H9 (cell line): ENCODE results near the gene MRPL14. TPM values are rescaled to one million over a fixed set of nuclear protein-coding genes. Genes with fewer than 3 reads are reported as not detected.
A peak's percentile ranks its signal among the peaks of the same experiment; 100 is the strongest.

Experiments used
- DNase-seq: peaks from one replicate; pipeline ENCODE4 v3.0.0-alpha.2; 2017
- H2AFZ ChIP-seq: one replicate; pipeline ENCODE4 v1.6.1; 2013; ENCODE audit warnings: mild to moderate bottlenecking, low read length, control low read depth, moderate library complexity
- H2AK5ac ChIP-seq: 2 replicates; pipeline ENCODE4 v1.6.1; 2013; ENCODE audit warnings: low read length, control low read depth, mixed read lengths; ENCODE audit not compliant: insufficient read length
- H2BK120ac ChIP-seq: one replicate; pipeline ENCODE4 v1.6.1; 2013; ENCODE audit warnings: low read depth, mild to moderate bottlenecking, low read length, control low read depth, inconsistent platforms; ENCODE audit not compliant: poor library complexity, severe bottlenecking
- H2BK12ac ChIP-seq: 2 replicates; pipeline ENCODE4 v1.6.1; 2013; ENCODE audit warnings: low read length, control low read depth, mixed read lengths, low read depth; ENCODE audit not compliant: insufficient read length
- H2BK15ac ChIP-seq: 2 replicates; pipeline ENCODE4 v1.6.1; 2013; ENCODE audit warnings: low read depth, low read length, control low read depth
- H2BK20ac ChIP-seq: one replicate; pipeline ENCODE4 v1.6.1; 2013; ENCODE audit warnings: low read depth, mild to moderate bottlenecking, low read length, control low read depth, inconsistent platforms; ENCODE audit not compliant: poor library complexity, severe bottlenecking
- H2BK5ac ChIP-seq: 2 replicates; pipeline ENCODE4 v1.6.1; 2013; ENCODE audit warnings: low read length, control low read depth, mixed read lengths; ENCODE audit not compliant: insufficient read length
- H3K14ac ChIP-seq: 2 replicates; pipeline ENCODE4 v1.6.1; 2013; ENCODE audit warnings: low read length, control low read depth; ENCODE audit not compliant: insufficient read depth
- H3K18ac ChIP-seq: 2 replicates; pipeline ENCODE4 v1.6.1; 2013; ENCODE audit warnings: low read depth, mild to moderate bottlenecking, mixed read lengths, low read length, control low read depth; ENCODE audit not compliant: insufficient read length
- H3K23ac ChIP-seq: 2 replicates; pipeline ENCODE4 v1.6.1; 2013; ENCODE audit warnings: low read length, control low read depth, mixed read lengths, low read depth; ENCODE audit not compliant: insufficient read length
- H3K23me2 ChIP-seq: 2 replicates; pipeline ENCODE4 v1.6.1; 2013; ENCODE audit warnings: low read depth, mild to moderate bottlenecking, mixed read lengths, low read length, control low read depth; ENCODE audit not compliant: insufficient read length, poor library complexity, severe bottlenecking
- H3K27ac ChIP-seq: 2 replicates; pipeline ENCODE4 v1.5.1; 2013; ENCODE audit warnings: low read length, control low read depth, mixed read lengths, low read depth; ENCODE audit not compliant: insufficient read length
- H3K27me3 ChIP-seq: 2 replicates; pipeline ENCODE4 v1.6.1; 2013; ENCODE audit warnings: low read length, control low read depth, inconsistent platforms; ENCODE audit not compliant: insufficient read depth
- H3K4ac ChIP-seq: 2 replicates; pipeline ENCODE4 v1.6.1; 2013; ENCODE audit warnings: low read depth, mild to moderate bottlenecking, control low read depth, inconsistent platforms, low read length, moderate library complexity
- H3K4me1 ChIP-seq: 2 replicates; pipeline ENCODE4 v1.6.1; 2013; ENCODE audit warnings: low read length, control low read depth, inconsistent platforms; ENCODE audit not compliant: insufficient read depth
- H3K4me2 ChIP-seq: 2 replicates; pipeline ENCODE4 v1.6.1; 2013; ENCODE audit warnings: low read length, control low read depth, mixed read lengths; ENCODE audit not compliant: insufficient read length, insufficient read depth
- H3K56ac ChIP-seq: 2 replicates; pipeline ENCODE4 v1.6.1; 2013; ENCODE audit warnings: low read depth, mild to moderate bottlenecking, mixed read lengths, low read length, control low read depth; ENCODE audit not compliant: insufficient read length
- H3K79me1 ChIP-seq: 2 replicates; pipeline ENCODE4 v1.6.1; 2013; ENCODE audit warnings: low read depth, mild to moderate bottlenecking, moderate library complexity, low read length, control low read depth, inconsistent platforms; ENCODE audit not compliant: insufficient read depth, poor library complexity, severe bottlenecking
- H3K79me2 ChIP-seq: 2 replicates; pipeline ENCODE4 v1.6.1; 2013; ENCODE audit warnings: low read length, control low read depth, inconsistent platforms; ENCODE audit not compliant: insufficient read depth
- H3K9ac ChIP-seq: 2 replicates; pipeline ENCODE4 v1.6.1; 2013; ENCODE audit warnings: low read length, control low read depth, mixed read lengths; ENCODE audit not compliant: insufficient read length; ENCODE audit errors: extremely low read depth
- H3K9me3 ChIP-seq: one replicate; pipeline ENCODE4 v1.6.1; 2013; ENCODE audit warnings: low read depth, low read length, inconsistent platforms; ENCODE audit not compliant: control insufficient read depth
- H3T11ph ChIP-seq: one replicate; pipeline ENCODE4 v1.6.1; 2013; ENCODE audit warnings: mild to moderate bottlenecking, low read length, control low read depth, inconsistent platforms
- H4K20me1 ChIP-seq: one replicate; pipeline ENCODE4 v1.6.1; 2013; ENCODE audit not compliant: control insufficient read depth, insufficient read length, insufficient read depth
- H4K5ac ChIP-seq: 2 replicates; pipeline ENCODE4 v1.6.1; 2013; ENCODE audit warnings: low read depth, mild to moderate bottlenecking, mixed read lengths, low read length, control low read depth; ENCODE audit not compliant: insufficient read length
- H4K8ac ChIP-seq: replicated peaks from 2 replicates; pipeline ENCODE4 v1.6.1; 2013; ENCODE audit warnings: low read length, control low read depth, mixed read lengths, low read depth; ENCODE audit not compliant: insufficient read length
- H4K91ac ChIP-seq: 2 replicates; pipeline ENCODE4 v1.6.1; 2013; ENCODE audit warnings: low read depth, mild to moderate bottlenecking, moderate library complexity, mixed read lengths, low read length, control low read depth; ENCODE audit not compliant: insufficient read length
- H3K27ac Mint-ChIP-seq, 3 experiments: 2 replicates in 2 of 3; 3 replicates in 1 of 3; pipeline ENCODE4 v1.8.0; 2020 to 2021; ENCODE audit warnings: mixed read lengths in 3 of 3, mild to moderate bottlenecking in 1 of 3, moderate library complexity in 1 of 3
- H3K27me3 Mint-ChIP-seq: 2 replicates; pipeline ENCODE4 v1.8.0; 2021; ENCODE audit warnings: low read depth, mild to moderate bottlenecking, moderate library complexity, mixed read lengths
- H3K36me3 Mint-ChIP-seq, 3 experiments: 2 replicates in 2 of 3; 3 replicates in 1 of 3; pipeline ENCODE4 v1.8.0; 2020 to 2021; ENCODE audit warnings: low read depth in 3 of 3, mixed read lengths in 3 of 3; ENCODE audit not compliant: insufficient read depth in 1 of 3
- H3K4me1 Mint-ChIP-seq, 2 experiments: 2 replicates each; pipeline ENCODE4 v1.8.0; 2020; ENCODE audit warnings: mixed read lengths in 2 of 2
- H3K4me3 Mint-ChIP-seq, 2 experiments: 2 replicates in 1 of 2; 3 replicates in 1 of 2; pipeline ENCODE4 v1.8.0; 2020 to 2021; ENCODE audit warnings: mild to moderate bottlenecking in 2 of 2, mixed read lengths in 2 of 2, moderate library complexity in 1 of 2
- H3K9me3 Mint-ChIP-seq, 2 experiments: 2 replicates in 1 of 2; 3 replicates in 1 of 2; pipeline ENCODE4 v1.8.0; 2020; ENCODE audit warnings: mild to moderate bottlenecking in 2 of 2, mixed read lengths in 2 of 2, moderate library complexity in 1 of 2
- WGBS: extraction: QIAGEN DNeasy Blood & Tissue Kit; methylation state at CpG from one replicate; pipeline ENCODE4 v1.1.7; 2013; ENCODE audit warnings: missing lambda C conversion rate, low lambda C conversion rate, mixed read lengths; ENCODE audit not compliant: insufficient read length; ENCODE audit errors: extremely low coverage; 5-methylcytosine and 5-hydroxymethylcytosine counted together
- total RNA-seq: library from RNA; stranded (reverse); gene quantifications from 2 replicates; pipeline ENCODE4 v1.2.1, GENCODE V29; 2021
- TF ChIP-seq, protein P1 (sequence below): fragments of 200-600 bp; sonication (generic); conservative IDR thresholded peaks from 3 replicates; pipeline ENCODE4 v1.8.0; 2021; ENCODE audit warnings: antibody characterized with exemption, mild to moderate bottlenecking

MRPL14 gene
- total RNA-seq, 1 experiment from 2014 or later = 80.1 TPM

DNA sequence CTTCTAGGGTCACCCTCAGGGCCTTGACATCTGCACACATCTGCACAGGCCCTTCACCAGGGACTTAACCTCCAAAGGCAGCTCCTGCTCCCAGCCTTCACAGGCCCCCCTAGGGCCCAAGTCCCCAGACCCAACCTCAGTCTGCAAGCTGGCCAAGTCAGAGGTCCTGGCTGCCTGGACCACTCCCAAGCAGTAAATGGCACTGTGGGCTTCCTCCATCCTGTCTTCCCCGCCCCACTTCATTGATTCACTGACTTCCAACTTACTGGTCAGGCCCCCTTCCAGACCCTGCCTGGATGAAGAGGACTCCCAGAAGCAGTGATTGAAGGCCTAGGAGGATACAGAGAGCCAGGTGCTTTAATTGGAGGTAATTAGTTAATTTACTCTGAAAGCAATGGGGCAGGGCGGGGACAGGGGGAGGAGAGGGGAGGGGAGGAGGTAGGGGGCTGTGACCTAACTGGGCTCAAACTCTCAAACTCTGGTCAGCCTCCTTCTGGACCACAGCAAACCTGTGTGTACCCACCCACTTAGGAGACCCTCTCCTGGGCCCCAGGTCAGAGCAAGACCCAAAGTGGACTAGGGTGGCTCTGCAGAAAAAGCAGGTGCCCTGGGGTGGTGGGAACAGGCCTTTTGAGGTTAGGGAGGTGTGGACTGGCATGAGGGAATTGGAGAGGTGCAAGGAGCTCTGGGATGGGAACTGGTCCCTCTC, 51.5 kb downstream of the MRPL14 start:
- peak overlapping the region; percentile 32 to 40; a peak in 3 of 5 replicates for H3K4me3 Mint-ChIP-seq
- Histone ChIP-seq H3K4me1 (peaks cover 5% of the 10 kb centered on the region; the same call in 1 of the 2 replicates), H3K4me2 (no peak overlapping the region)

More for the DNA sequence above, 51.5 kb downstream of the MRPL14 start:
- H3K4me1 Mint-ChIP-seq = peaks cover 28 to 39% of the 10 kb centered on the region in 2 experiments
- H3K36me3 Mint-ChIP-seq = no peaks in the 10 kb centered on the region
- Histone ChIP-seq H3K23ac (no peak overlapping the region), H2BK12ac (no peak overlapping the region), H3K79me1 (no peaks in the 10 kb centered on the region), H3K23me2 (peaks cover 9% of the 10 kb centered on the region), H3K79me2 (no peaks in the 10 kb centered on the region), H4K8ac (no peak overlapping the region), H3K56ac (no peak overlapping the region), H3K14ac (no peak overlapping the region), H4K20me1 (no peaks in the 10 kb centered on the region), H3K27me3 (no peaks in the 10 kb centered on the region), H2AFZ (no peak overlapping the region), H2BK5ac (no peak overlapping the region), H3K9ac (no peak overlapping the region), H3K9me3 (no peaks in the 10 kb centered on the region), H2AK5ac (no peak overlapping the region), H3K27ac (no peak overlapping the region), H4K5ac (no peak overlapping the region), H3K4ac (no peak overlapping the region), H4K91ac (no peak overlapping the region), H3T11ph (no peak overlapping the region), H3K18ac (no peak overlapping the region), H2BK20ac (no peak overlapping the region), H2BK120ac (no peak overlapping the region), H2BK15ac (no peak overlapping the region)
- H3K27ac Mint-ChIP-seq = no peak overlapping the region
- no peaks in the 10 kb centered on the region; a peak in 1 of 5 replicates for H3K9me3 Mint-ChIP-seq
- TF ChIP-seq, protein P1, sequence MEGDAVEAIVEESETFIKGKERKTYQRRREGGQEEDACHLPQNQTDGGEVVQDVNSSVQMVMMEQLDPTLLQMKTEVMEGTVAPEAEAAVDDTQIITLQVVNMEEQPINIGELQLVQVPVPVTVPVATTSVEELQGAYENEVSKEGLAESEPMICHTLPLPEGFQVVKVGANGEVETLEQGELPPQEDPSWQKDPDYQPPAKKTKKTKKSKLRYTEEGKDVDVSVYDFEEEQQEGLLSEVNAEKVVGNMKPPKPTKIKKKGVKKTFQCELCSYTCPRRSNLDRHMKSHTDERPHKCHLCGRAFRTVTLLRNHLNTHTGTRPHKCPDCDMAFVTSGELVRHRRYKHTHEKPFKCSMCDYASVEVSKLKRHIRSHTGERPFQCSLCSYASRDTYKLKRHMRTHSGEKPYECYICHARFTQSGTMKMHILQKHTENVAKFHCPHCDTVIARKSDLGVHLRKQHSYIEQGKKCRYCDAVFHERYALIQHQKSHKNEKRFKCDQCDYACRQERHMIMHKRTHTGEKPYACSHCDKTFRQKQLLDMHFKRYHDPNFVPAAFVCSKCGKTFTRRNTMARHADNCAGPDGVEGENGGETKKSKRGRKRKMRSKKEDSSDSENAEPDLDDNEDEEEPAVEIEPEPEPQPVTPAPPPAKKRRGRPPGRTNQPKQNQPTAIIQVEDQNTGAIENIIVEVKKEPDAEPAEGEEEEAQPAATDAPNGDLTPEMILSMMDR = no peak
- H3K27me3 Mint-ChIP-seq = peaks cover 5% of the 10 kb centered on the region
- no CpG with 5 or more reads among the region's 2 CpGs for WGBS
- no peak for DNase-seq
